ENCODE measurements around the gene ODC1.
A peak's percentile ranks its signal among the peaks of the same experiment; 100 is the strongest.
"Not testable (repeated sequence)": the region's sequence is repeated elsewhere in the genome, so short reads cannot be mapped to it uniquely, and the experiment has no call there.

ODC1 gene

GRCh38 chr2:10460366-10460796 is 12.3 kb upstream of the ODC1 start:
- no peak overlapping the region for H3K9ac ChIP-seq (ENCODE audit: low read length)
- H3K27ac ChIP-seq (ENCODE audit: low read depth, low read length): no peak overlapping the region
- H3K36me3 ChIP-seq (ENCODE audit: control insufficient read depth, insufficient read depth, low read length): no peaks in the 10 kb centered on the region
- H3K4me3 ChIP-seq (ENCODE audit: low read length): no peak overlapping the region
- no peaks in the 10 kb centered on the region for H3K27me3 ChIP-seq (ENCODE audit: control insufficient read depth, insufficient read depth, low read length)
- no peaks in the 10 kb centered on the region for H3K4me1 ChIP-seq (ENCODE audit: control insufficient read depth, insufficient read depth, low read length)

- Histone ChIP-seq H3K9ac (ENCODE audit: low read length) (no peak overlapping the region), H3K4me3 (ENCODE audit: low read length) (no peak overlapping the region), H3K4me1 (ENCODE audit: control insufficient read depth, insufficient read depth, low read length) (peaks cover 5% of the 10 kb centered on the region), H3K36me3 (ENCODE audit: control insufficient read depth, insufficient read depth, low read length) (no peaks in the 10 kb centered on the region), H3K27me3 (ENCODE audit: control insufficient read depth, insufficient read depth, low read length) (no peaks in the 10 kb centered on the region), H3K27ac (ENCODE audit: low read depth, low read length) (no peak overlapping the region)
These were observed 9.9 kb upstream of the ODC1 start for GRCh38 chr2:10457846-10458598.

GRCh38 chr2:10457195-10457594 is 9.1 kb upstream of the ODC1 start:
- not testable (repeated sequence) for H3K4me1 ChIP-seq (ENCODE audit: control insufficient read depth, insufficient read depth, low read length); H3K36me3 ChIP-seq (ENCODE audit: control insufficient read depth, insufficient read depth, low read length); H3K4me3 ChIP-seq (ENCODE audit: low read length); H3K27me3 ChIP-seq (ENCODE audit: control insufficient read depth, insufficient read depth, low read length); H3K9ac ChIP-seq (ENCODE audit: low read length); H3K27ac ChIP-seq (ENCODE audit: low read depth, low read length)

- H3K27ac ChIP-seq (ENCODE audit: low read depth, low read length): peak overlapping the region; percentile 66
- H3K36me3 ChIP-seq (ENCODE audit: control insufficient read depth, insufficient read depth, low read length): no peaks in the 10 kb centered on the region
- H3K27me3 ChIP-seq (ENCODE audit: control insufficient read depth, insufficient read depth, low read length): no peaks in the 10 kb centered on the region
- no peak overlapping the region for H3K4me3 ChIP-seq (ENCODE audit: low read length)
- no peak overlapping the region for H3K9ac ChIP-seq (ENCODE audit: low read length)
- H3K4me1 ChIP-seq (ENCODE audit: control insufficient read depth, insufficient read depth, low read length): peaks cover 5% of the 10 kb centered on the region
These were observed 6.4 kb upstream of the ODC1 start for GRCh38 chr2:10454505-10454904.

GRCh38 chr2:10453905-10454298 is 5.8 kb upstream of the ODC1 start:
- no peak overlapping the region for H3K4me3 ChIP-seq (ENCODE audit: low read length)
- peaks cover 5% of the 10 kb centered on the region for H3K4me1 ChIP-seq (ENCODE audit: control insufficient read depth, insufficient read depth, low read length)
- no peak overlapping the region for H3K27ac ChIP-seq (ENCODE audit: low read depth, low read length)
- no peaks in the 10 kb centered on the region for H3K27me3 ChIP-seq (ENCODE audit: control insufficient read depth, insufficient read depth, low read length)
- H3K9ac ChIP-seq (ENCODE audit: low read length): no peak overlapping the region
- H3K36me3 ChIP-seq (ENCODE audit: control insufficient read depth, insufficient read depth, low read length): no peaks in the 10 kb centered on the region

- Histone ChIP-seq H3K27me3 (ENCODE audit: control insufficient read depth, insufficient read depth, low read length) (no peaks in the 10 kb centered on the region), H3K4me1 (ENCODE audit: control insufficient read depth, insufficient read depth, low read length) (peaks cover 5% of the 10 kb centered on the region), H3K36me3 (ENCODE audit: control insufficient read depth, insufficient read depth, low read length) (no peaks in the 10 kb centered on the region), H3K9ac (ENCODE audit: low read length) (no peak overlapping the region), H3K4me3 (ENCODE audit: low read length) (no peak overlapping the region), H3K27ac (ENCODE audit: low read depth, low read length) (no peak overlapping the region)
These were observed 5.1 kb upstream of the ODC1 start for GRCh38 chr2:10452956-10453904.

GRCh38 chr2:10452312-10452711 is 4.2 kb upstream of the ODC1 start:
- Histone ChIP-seq H3K27me3 (ENCODE audit: control insufficient read depth, insufficient read depth, low read length) (no peaks in the 10 kb centered on the region), H3K4me1 (ENCODE audit: control insufficient read depth, insufficient read depth, low read length) (peaks cover 5% of the 10 kb centered on the region), H3K36me3 (ENCODE audit: control insufficient read depth, insufficient read depth, low read length) (no peaks in the 10 kb centered on the region), H3K4me3 (ENCODE audit: low read length) (no peak overlapping the region), H3K9ac (ENCODE audit: low read length) (no peak overlapping the region), H3K27ac (ENCODE audit: low read depth, low read length) (no peak overlapping the region)

- Histone ChIP-seq H3K9ac (ENCODE audit: low read length) (no peak overlapping the region), H3K27ac (ENCODE audit: low read depth, low read length) (no peak overlapping the region), H3K36me3 (ENCODE audit: control insufficient read depth, insufficient read depth, low read length) (no peaks in the 10 kb centered on the region), H3K4me1 (ENCODE audit: control insufficient read depth, insufficient read depth, low read length) (peaks cover 5% of the 10 kb centered on the region), H3K4me3 (ENCODE audit: low read length) (no peak overlapping the region), H3K27me3 (ENCODE audit: control insufficient read depth, insufficient read depth, low read length) (no peaks in the 10 kb centered on the region)
These were observed 3.7 kb upstream of the ODC1 start for GRCh38 chr2:10451819-10452218.

GRCh38 chr2:10449838-10450691 is 1.9 kb upstream of the ODC1 start:
- Histone ChIP-seq H3K27me3 (ENCODE audit: control insufficient read depth, insufficient read depth, low read length) (no peaks in the 10 kb centered on the region), H3K27ac (ENCODE audit: low read depth, low read length) (no peak overlapping the region), H3K9ac (ENCODE audit: low read length) (peak overlapping the region; percentile 32), H3K36me3 (ENCODE audit: control insufficient read depth, insufficient read depth, low read length) (no peaks in the 10 kb centered on the region), H3K4me1 (ENCODE audit: control insufficient read depth, insufficient read depth, low read length) (peaks cover 6% of the 10 kb centered on the region), H3K4me3 (ENCODE audit: low read length) (no peak overlapping the region)

- no peaks in the 10 kb centered on the region for H3K36me3 ChIP-seq (ENCODE audit: control insufficient read depth, insufficient read depth, low read length)
- no peaks in the 10 kb centered on the region for H3K27me3 ChIP-seq (ENCODE audit: control insufficient read depth, insufficient read depth, low read length)
- H3K4me3 ChIP-seq (ENCODE audit: low read length): peak overlapping the region; percentile 89
- no peak overlapping the region for H3K9ac ChIP-seq (ENCODE audit: low read length)
- no peak overlapping the region for H3K27ac ChIP-seq (ENCODE audit: low read depth, low read length)
- peaks cover 2% of the 10 kb centered on the region for H3K4me1 ChIP-seq (ENCODE audit: control insufficient read depth, insufficient read depth, low read length)
These were observed 1.3 kb upstream of the ODC1 start for GRCh38 chr2:10449486-10449831.

- Histone ChIP-seq H3K4me3 (ENCODE audit: low read length) (peak overlapping the region; percentile 89), H3K27me3 (ENCODE audit: control insufficient read depth, insufficient read depth, low read length) (no peaks in the 10 kb centered on the region), H3K4me1 (ENCODE audit: control insufficient read depth, insufficient read depth, low read length) (peaks cover 2% of the 10 kb centered on the region), H3K27ac (ENCODE audit: low read depth, low read length) (peak overlapping the region; percentile 81), H3K9ac (ENCODE audit: low read length) (peak overlapping the region; percentile 74), H3K36me3 (ENCODE audit: control insufficient read depth, insufficient read depth, low read length) (peaks cover 4% of the 10 kb centered on the region)
These were observed 704 bp upstream of the ODC1 start for GRCh38 chr2:10448576-10449485.

All from rectal smooth muscle tissue (tissue), 1 donor.